HCT116 (cell line): ENCODE results near the gene BANF1.
"Not testable (repeated sequence)": the region's sequence is repeated elsewhere in the genome, so short reads cannot be mapped to it uniquely, and the experiment has no call there.

Experiments used
- CEBPB ChIP-seq: IDR thresholded peaks from 2 replicates; pipeline ENCODE4 v1.6.1; 2012; ENCODE audit warnings: low read depth
- CTCF ChIP-seq, 3 experiments: fragments of 200-600 bp in 1 of 3; sonication (generic) in 1 of 3; IDR thresholded peaks in 2 of 3; conservative IDR thresholded peaks in 1 of 3; 2 replicates each; pipeline ENCODE4 v1.5.1; 2012 to 2017; ENCODE audit warnings: low read depth in 2 of 3, low read length in 2 of 3, antibody characterized with exemption in 1 of 3, borderline replicate concordance in 1 of 3, control low read depth in 1 of 3, mild to moderate bottlenecking in 1 of 3, mixed read lengths in 1 of 3, mixed run types in 1 of 3, moderate library complexity in 1 of 3; ENCODE audit not compliant: insufficient read depth in 1 of 3
- EGR1 ChIP-seq: IDR thresholded peaks from 2 replicates; pipeline ENCODE4 v1.6.1; 2012; ENCODE audit warnings: low read depth
- EZH2phosphoT487 ChIP-seq: fragments of 200-600 bp; IDR thresholded peaks from 2 replicates; pipeline ENCODE4 v1.6.1; 2018; ENCODE audit warnings: antibody characterized with exemption, borderline replicate concordance
- JUND ChIP-seq: IDR thresholded peaks from 2 replicates; pipeline ENCODE4 v1.6.1; 2012
- MAX ChIP-seq: IDR thresholded peaks from 2 replicates; pipeline ENCODE4 v1.6.1; 2012
- POLR2A ChIP-seq: IDR thresholded peaks from 2 replicates; pipeline ENCODE4 v1.7.0; 2011; ENCODE audit warnings: borderline replicate concordance; ENCODE audit not compliant: insufficient read depth, insufficient read length; ENCODE audit errors: extremely low read depth
- RAD21 ChIP-seq: IDR thresholded peaks from 2 replicates; pipeline ENCODE4 v1.6.1; 2012; ENCODE audit warnings: low read depth, mild to moderate bottlenecking
- SIN3A ChIP-seq: IDR thresholded peaks from 2 replicates; pipeline ENCODE4 v1.6.1; 2012; ENCODE audit warnings: low read depth
- SRF ChIP-seq: IDR thresholded peaks from 2 replicates; pipeline ENCODE4 v1.6.1; 2012; ENCODE audit warnings: low read depth

GRCh38 chr11:66023186-66023440 lies 20.8 kb downstream of the BANF1 start:
- TF ChIP-seq CTCF (IDR thresholded peaks at IDR 0.05 in 2 of 3, conservative IDR thresholded peaks at IDR 0.05 in 1 of 3; ENCODE audit: borderline replicate concordance in 1 of 3, insufficient read depth in 1 of 3, low read depth in 2 of 3, low read length in 2 of 3); SRF; POLR2A; RAD21; JUND; MAX; EGR1; CEBPB; SIN3A; EZH2phosphoT487: not testable (repeated sequence)
